Uterus (tissue), 2 donors: ENCODE measurements around the gene GPR151.

Source experiments
- CTCF ChIP-seq, 4 experiments: fragments of 200-600 bp in 2 of 4; fragments of 450-650 bp in 2 of 4; sonication (generic) in 2 of 4; IDR thresholded peaks; one replicate each; pipeline ENCODE4 v1.5.1; 2016 to 2019; ENCODE audit warnings: antibody characterized with exemption in 4 of 4, mild to moderate bottlenecking in 2 of 4, moderate library complexity in 1 of 4
- POLR2A ChIP-seq, 2 donors: fragments of 450-650 bp; IDR thresholded peaks; one replicate each; pipeline ENCODE4 v1.6.1; 2016; ENCODE audit warnings: antibody characterized with exemption in 2 of 2, mild to moderate bottlenecking in 1 of 2, moderate library complexity in 1 of 2

- TF ChIP-seq CTCF (IDR thresholded peaks at IDR 0.05) (no peak), POLR2A (IDR thresholded peaks at IDR 0.05) (no peak)
Measured at GRCh38 chr5:146482775-146483174, 33.2 kb downstream of the GPR151 start.
